ENCODE results near the gene PLXNA2. TPM values are rescaled to one million over a fixed set of nuclear protein-coding genes. Genes with fewer than 3 reads are reported as not detected.

PLXNA2 gene, protein sequence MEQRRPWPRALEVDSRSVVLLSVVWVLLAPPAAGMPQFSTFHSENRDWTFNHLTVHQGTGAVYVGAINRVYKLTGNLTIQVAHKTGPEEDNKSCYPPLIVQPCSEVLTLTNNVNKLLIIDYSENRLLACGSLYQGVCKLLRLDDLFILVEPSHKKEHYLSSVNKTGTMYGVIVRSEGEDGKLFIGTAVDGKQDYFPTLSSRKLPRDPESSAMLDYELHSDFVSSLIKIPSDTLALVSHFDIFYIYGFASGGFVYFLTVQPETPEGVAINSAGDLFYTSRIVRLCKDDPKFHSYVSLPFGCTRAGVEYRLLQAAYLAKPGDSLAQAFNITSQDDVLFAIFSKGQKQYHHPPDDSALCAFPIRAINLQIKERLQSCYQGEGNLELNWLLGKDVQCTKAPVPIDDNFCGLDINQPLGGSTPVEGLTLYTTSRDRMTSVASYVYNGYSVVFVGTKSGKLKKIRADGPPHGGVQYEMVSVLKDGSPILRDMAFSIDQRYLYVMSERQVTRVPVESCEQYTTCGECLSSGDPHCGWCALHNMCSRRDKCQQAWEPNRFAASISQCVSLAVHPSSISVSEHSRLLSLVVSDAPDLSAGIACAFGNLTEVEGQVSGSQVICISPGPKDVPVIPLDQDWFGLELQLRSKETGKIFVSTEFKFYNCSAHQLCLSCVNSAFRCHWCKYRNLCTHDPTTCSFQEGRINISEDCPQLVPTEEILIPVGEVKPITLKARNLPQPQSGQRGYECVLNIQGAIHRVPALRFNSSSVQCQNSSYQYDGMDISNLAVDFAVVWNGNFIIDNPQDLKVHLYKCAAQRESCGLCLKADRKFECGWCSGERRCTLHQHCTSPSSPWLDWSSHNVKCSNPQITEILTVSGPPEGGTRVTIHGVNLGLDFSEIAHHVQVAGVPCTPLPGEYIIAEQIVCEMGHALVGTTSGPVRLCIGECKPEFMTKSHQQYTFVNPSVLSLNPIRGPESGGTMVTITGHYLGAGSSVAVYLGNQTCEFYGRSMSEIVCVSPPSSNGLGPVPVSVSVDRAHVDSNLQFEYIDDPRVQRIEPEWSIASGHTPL (N-terminal part only)
- 1.2 TPM for polyA plus RNA-seq (2013, experiment 1 of 2)
- polyA plus RNA-seq (2013, experiment 2 of 2) = 1.1 TPM

DNA sequence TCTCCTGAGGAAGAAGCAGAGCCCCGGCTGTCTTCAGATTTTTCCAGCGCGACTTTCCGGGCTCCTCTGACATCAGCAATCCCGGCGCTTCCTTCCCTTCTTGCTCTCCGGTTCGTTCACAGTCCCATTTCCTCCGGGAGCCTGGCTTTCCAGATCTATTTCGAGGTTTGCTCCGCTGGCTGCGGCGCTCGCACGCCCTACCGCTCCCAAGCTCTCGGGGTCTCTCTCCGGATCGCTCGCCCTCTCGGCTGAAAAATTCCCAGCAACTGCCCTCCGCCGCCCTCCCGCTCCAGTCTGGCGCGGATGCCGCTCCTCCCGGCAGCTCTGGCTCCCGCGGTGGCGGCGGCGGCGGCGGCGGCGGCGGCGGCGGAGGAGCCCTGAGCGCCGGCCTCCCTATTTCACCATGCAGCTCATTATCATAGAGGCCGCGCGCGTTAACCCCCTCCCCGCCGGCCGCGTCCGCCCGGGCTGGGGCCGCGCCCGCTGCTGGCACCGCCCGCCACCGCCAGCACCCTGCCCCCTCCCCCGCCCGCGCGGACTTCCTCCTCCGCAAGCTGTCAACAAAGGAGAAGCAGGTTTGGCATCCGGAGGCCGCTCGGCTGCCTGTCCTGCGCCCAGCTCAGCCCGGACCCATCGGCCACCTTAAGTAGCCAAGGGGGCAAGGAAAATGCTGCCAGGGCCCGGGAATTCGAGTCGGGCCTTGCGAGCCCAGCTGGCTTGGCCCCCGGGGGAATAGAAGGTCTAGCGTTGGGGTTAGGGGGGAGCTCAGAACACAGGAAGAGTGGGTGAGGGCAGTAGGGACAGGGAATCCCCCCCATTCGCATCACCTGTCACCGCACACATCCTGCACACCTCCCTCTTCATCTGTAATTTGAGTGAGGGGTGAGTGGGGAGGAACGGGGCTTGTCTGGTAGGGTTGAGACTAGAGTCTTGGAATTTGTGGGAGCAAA lies at the start of gene PLXNA2:
Gene PLXNA2, minus strand, starts transcription at position 418 of the 950 bp plus-strand sequence. CDS start 26,462 bp downstream, outside the sequence.
- DNase-seq (ENCODE audit: low spot score) = peak; percentile 79
- Histone ChIP-seq H3K23ac (ENCODE audit: low read depth, low read length, poor library complexity) (peak within 1 kb of the TSS; percentile 36), H3K18ac (ENCODE audit: low read length) (peak within 1 kb of the TSS; percentile 90), H2BK5ac (ENCODE audit: low read length) (no peak within 1 kb of the TSS), H3K79me1 (ENCODE audit: low read depth, low read length) (no peaks in the 10 kb centered on the region), H2BK15ac (ENCODE audit: low read length) (no peak within 1 kb of the TSS), H3K4me1 (ENCODE audit: control insufficient read depth in 2 of 2, insufficient read depth in 1 of 2, low read depth in 1 of 2, low read length in 2 of 2) (peaks cover 23 to 24% of the 10 kb centered on the region in 2 donors), H3K27ac (replicated peaks; ENCODE audit: low read length) (no peak within 1 kb of the TSS), H3K4ac (ENCODE audit: low read length) (no peak within 1 kb of the TSS), H3K36me3 (replicated peaks in 1 of 2; ENCODE audit: control insufficient read depth in 2 of 2, insufficient read depth in 2 of 2, low read length in 2 of 2) (no peaks in the 10 kb centered on the region), H3K9me3 (replicated peaks in 1 of 2; ENCODE audit: control insufficient read depth in 2 of 2, insufficient read depth in 1 of 2, low read depth in 1 of 2, low read length in 2 of 2) (no peaks in the 10 kb centered on the region), H3K27me3 (ENCODE audit: control insufficient read depth in 3 of 3, insufficient read depth in 3 of 3, low read depth in 1 of 3, low read length in 3 of 3) (peaks cover 0 to 11% (median 3%) of the 10 kb centered on the region in 3 experiments), H2BK12ac (ENCODE audit: low read length) (no peak within 1 kb of the TSS), H2AK5ac (ENCODE audit: low read depth, low read length) (no peak within 1 kb of the TSS), H3K4me2 (ENCODE audit: insufficient read depth, low read length, poor library complexity, severe bottlenecking) (peak within 1 kb of the TSS; percentile 96), H4K8ac (ENCODE audit: low read depth, low read length) (no peak within 1 kb of the TSS), H3K14ac (ENCODE audit: low read length) (no peak within 1 kb of the TSS), H3K9ac (ENCODE audit: low read depth, low read length, poor library complexity) (peak within 1 kb of the TSS; percentile 78), H2BK120ac (ENCODE audit: low read depth, low read length) (no peak within 1 kb of the TSS), H2AFZ (ENCODE audit: low read length) (peak within 1 kb of the TSS; percentile 96), H3K4me3 (ENCODE audit: low read length in 2 of 2) (peak within 1 kb of the TSS; percentile 63 to 90), H4K91ac (ENCODE audit: low read depth, low read length, poor library complexity) (no peak within 1 kb of the TSS)
- no CpG with 5 or more reads among the region's 78 CpGs for WGBS, 2 donors (ENCODE audit: extremely low coverage in 2 of 2, insufficient read length in 2 of 2, insufficient replicate concordance in 1 of 2)

DNA sequence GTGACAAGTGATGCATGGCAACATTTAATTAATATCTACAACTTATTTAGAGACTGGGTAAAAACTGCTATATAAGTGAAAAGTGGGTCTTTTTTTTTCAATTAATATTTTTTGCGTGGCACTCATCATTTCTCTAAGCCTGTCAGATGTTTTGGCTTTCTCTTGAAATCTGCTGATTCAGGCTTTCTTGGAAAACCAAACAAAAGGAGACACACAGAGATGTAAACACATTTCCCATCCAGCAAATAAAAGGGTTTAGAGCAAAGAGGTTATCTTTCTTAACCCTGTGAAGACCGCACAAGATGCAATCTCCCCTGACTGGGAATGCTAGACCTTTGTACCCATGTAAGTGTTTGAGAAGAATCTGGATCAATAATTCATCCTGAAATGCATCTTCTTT lies 48.7 kb upstream of the PLXNA2 start:
- Histone ChIP-seq H3K4me2 (ENCODE audit: insufficient read depth, low read length, poor library complexity, severe bottlenecking) (no peak overlapping the region), H3K36me3 (replicated peaks in 1 of 2; ENCODE audit: control insufficient read depth in 2 of 2, insufficient read depth in 2 of 2, low read length in 2 of 2) (no peaks in the 10 kb centered on the region), H3K4ac (ENCODE audit: low read length) (no peak overlapping the region), H3K4me3 (ENCODE audit: low read length in 2 of 2) (no peak overlapping the region), H2BK120ac (ENCODE audit: low read depth, low read length) (no peak overlapping the region), H3K9ac (ENCODE audit: low read depth, low read length, poor library complexity) (no peak overlapping the region), H4K91ac (ENCODE audit: low read depth, low read length, poor library complexity) (no peak overlapping the region), H3K27ac (replicated peaks; ENCODE audit: low read length) (no peak overlapping the region), H3K4me1 (ENCODE audit: control insufficient read depth in 2 of 2, insufficient read depth in 1 of 2, low read depth in 1 of 2, low read length in 2 of 2) (peaks cover 0 to 2% of the 10 kb centered on the region in 2 donors), H2BK12ac (ENCODE audit: low read length) (no peak overlapping the region), H3K14ac (ENCODE audit: low read length) (no peak overlapping the region), H3K79me1 (ENCODE audit: low read depth, low read length) (no peaks in the 10 kb centered on the region), H3K27me3 (ENCODE audit: control insufficient read depth in 3 of 3, insufficient read depth in 3 of 3, low read depth in 1 of 3, low read length in 3 of 3) (peaks cover 0 to 3% (median 0%) of the 10 kb centered on the region in 3 experiments), H3K18ac (ENCODE audit: low read length) (no peak overlapping the region), H2BK5ac (ENCODE audit: low read length) (no peak overlapping the region), H3K23ac (ENCODE audit: low read depth, low read length, poor library complexity) (no peak overlapping the region), H4K8ac (ENCODE audit: low read depth, low read length) (no peak overlapping the region), H3K9me3 (replicated peaks in 1 of 2; ENCODE audit: control insufficient read depth in 2 of 2, insufficient read depth in 1 of 2, low read depth in 1 of 2, low read length in 2 of 2) (no peaks in the 10 kb centered on the region), H2AK5ac (ENCODE audit: low read depth, low read length) (no peak overlapping the region), H2BK15ac (ENCODE audit: low read length) (no peak overlapping the region), H2AFZ (ENCODE audit: low read length) (no peak overlapping the region)
- DNase-seq (ENCODE audit: low spot score) = no peak
- no CpG with 5 or more reads among the region's 2 CpGs for WGBS, 2 donors (ENCODE audit: extremely low coverage in 2 of 2, insufficient read length in 2 of 2, insufficient replicate concordance in 1 of 2)

DNA sequence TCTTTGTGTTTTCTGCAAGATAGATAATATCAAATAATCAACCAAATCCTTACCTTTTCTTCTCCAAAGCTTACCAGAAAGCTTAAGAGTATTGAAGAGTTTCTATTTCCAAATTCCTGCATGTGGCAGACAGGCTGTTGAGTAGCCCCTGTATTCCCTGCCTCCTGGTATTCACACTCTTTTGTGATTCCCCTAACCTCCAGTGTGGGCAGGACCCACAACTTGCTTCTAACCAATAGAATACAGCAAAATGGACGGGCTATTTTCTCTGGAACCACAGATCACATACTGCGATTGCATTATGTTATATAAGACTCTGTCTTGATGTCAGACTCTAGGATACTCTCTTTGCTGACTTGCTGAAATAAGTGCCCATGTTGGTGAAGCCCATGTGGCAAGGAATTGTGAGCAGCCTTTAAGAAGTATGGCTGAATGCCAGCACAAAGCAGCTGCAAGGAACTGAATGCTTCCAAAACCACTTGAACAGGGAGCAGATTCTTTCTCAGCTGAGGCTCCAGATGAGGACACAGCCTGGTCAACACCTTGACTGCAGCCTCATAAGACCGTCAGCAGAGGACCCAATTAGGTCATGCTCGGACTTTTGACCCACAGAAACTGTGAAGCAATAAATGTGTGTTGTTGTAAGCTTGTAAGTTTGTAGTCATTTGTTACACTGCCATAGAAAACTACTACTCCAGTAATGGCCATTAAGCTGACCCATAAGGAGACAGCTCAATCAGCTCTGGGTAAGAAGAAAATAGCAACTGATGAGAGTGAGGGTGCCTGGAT lies 47.9 kb upstream of the PLXNA2 start:
- Histone ChIP-seq H3K79me1 (ENCODE audit: low read depth, low read length) (no peaks in the 10 kb centered on the region), H3K9me3 (replicated peaks in 1 of 2; ENCODE audit: control insufficient read depth in 2 of 2, insufficient read depth in 1 of 2, low read depth in 1 of 2, low read length in 2 of 2) (no peaks in the 10 kb centered on the region), H2AFZ (ENCODE audit: low read length) (no peak overlapping the region), H3K36me3 (replicated peaks in 1 of 2; ENCODE audit: control insufficient read depth in 2 of 2, insufficient read depth in 2 of 2, low read length in 2 of 2) (no peaks in the 10 kb centered on the region), H2AK5ac (ENCODE audit: low read depth, low read length) (no peak overlapping the region), H3K4ac (ENCODE audit: low read length) (no peak overlapping the region), H4K91ac (ENCODE audit: low read depth, low read length, poor library complexity) (no peak overlapping the region), H3K23ac (ENCODE audit: low read depth, low read length, poor library complexity) (no peak overlapping the region), H2BK12ac (ENCODE audit: low read length) (no peak overlapping the region), H3K4me3 (ENCODE audit: low read length in 2 of 2) (no peak overlapping the region), H2BK15ac (ENCODE audit: low read length) (no peak overlapping the region), H3K4me2 (ENCODE audit: insufficient read depth, low read length, poor library complexity, severe bottlenecking) (no peak overlapping the region), H3K4me1 (ENCODE audit: control insufficient read depth in 2 of 2, insufficient read depth in 1 of 2, low read depth in 1 of 2, low read length in 2 of 2) (peaks cover 0 to 2% of the 10 kb centered on the region in 2 donors), H3K14ac (ENCODE audit: low read length) (no peak overlapping the region), H3K18ac (ENCODE audit: low read length) (no peak overlapping the region), H2BK120ac (ENCODE audit: low read depth, low read length) (no peak overlapping the region), H4K8ac (ENCODE audit: low read depth, low read length) (no peak overlapping the region), H3K27ac (replicated peaks; ENCODE audit: low read length) (no peak overlapping the region), H2BK5ac (ENCODE audit: low read length) (no peak overlapping the region), H3K27me3 (ENCODE audit: control insufficient read depth in 3 of 3, insufficient read depth in 3 of 3, low read depth in 1 of 3, low read length in 3 of 3) (peaks cover 0 to 3% (median 0%) of the 10 kb centered on the region in 3 experiments), H3K9ac (ENCODE audit: low read depth, low read length, poor library complexity) (no peak overlapping the region)
- no CpG with 5 or more reads among the region's 4 CpGs for WGBS, 2 donors (ENCODE audit: extremely low coverage in 2 of 2, insufficient read length in 2 of 2, insufficient replicate concordance in 1 of 2)
- DNase-seq (ENCODE audit: low spot score) = no peak

All from neuronal stem cell (in vitro differentiated cells).